ENCODE measurements around the gene RNF157. TPM values are rescaled to one million over a fixed set of nuclear protein-coding genes. Genes with fewer than 3 reads are reported as not detected.

The RNF157 gene
- total and polyA plus RNA-seq, 2 of the 13 experiments (the other 11 are each of a cell fraction or from before 2014, with no cell fraction given) = 0.44 to 1.5 TPM

DNA sequence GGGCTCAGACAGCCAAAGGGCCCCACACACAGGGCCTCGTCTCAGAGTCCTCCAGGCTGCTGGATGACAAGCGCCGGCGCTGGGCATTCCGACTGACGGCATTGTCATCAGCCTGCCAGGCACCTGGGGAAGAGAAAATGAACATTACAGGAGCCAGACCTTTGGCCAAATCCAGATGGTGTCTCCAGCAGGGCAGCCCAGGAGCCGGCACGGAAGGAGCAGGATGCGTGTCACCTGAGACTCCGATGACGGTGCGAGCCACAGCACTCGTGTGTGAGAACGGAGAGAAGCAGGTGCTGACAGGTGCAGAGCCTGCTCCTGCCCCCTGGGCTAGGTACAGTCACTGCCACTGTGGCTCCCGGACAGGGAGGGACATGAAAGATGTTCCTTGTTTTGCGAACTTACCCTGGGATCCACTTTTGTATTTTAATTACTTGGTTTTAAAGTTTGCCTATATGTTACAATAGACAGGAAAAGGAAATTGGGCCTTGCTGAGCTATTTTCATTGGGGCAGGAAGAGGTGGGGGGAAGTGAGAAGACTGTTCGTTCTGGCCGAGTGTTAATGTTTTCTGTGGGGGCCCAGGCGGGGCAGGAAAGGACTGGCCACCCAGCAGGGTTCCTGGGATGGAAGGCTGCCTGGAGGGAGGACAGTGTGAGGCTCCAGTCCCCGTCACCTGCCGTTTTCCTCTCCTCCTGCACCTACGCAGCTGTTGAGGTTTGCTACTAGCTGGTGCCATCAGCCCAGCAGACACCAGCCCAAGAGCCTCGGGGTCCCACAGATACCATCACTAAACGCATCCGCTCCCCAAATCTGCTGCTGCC is 94.9 kb downstream of the RNF157 start:
- H3K9me3 ChIP-seq (ENCODE audit: low read length) = no peaks in the 10 kb centered on the region
- no peaks in the 10 kb centered on the region for H3K79me2 ChIP-seq (ENCODE audit: insufficient read depth, low read length)
- H3K9ac ChIP-seq (ENCODE audit: insufficient read depth, low read depth, low read length) = no peak overlapping the region
- peaks cover 3 to 31% of the 10 kb centered on the region in 2 experiments for H3K27me3 ChIP-seq (ENCODE audit: control insufficient read depth in 1 of 2, insufficient read depth in 2 of 2, low read length in 2 of 2)
- no peaks in the 10 kb centered on the region for H4K20me1 ChIP-seq (ENCODE audit: insufficient read depth, low read length)
- in situ Hi-C loops (cut with HindIII; ENCODE audit: extremely low pct_ligation_motif_present, low pct_unique_long_range_greater_than_20kb) = no loop called here
- TF ChIP-seq ZBTB1 (CRISPR knock-in tag; IDR thresholded peaks at IDR 0.05; ENCODE audit: borderline replicate concordance) = no peak
- 0 out of 2 replicates have a peak, but pooled peaks have one; percentile 17 for TF ChIP-seq NRL (CRISPR knock-in tag; IDR thresholded peaks at IDR 0.05; ENCODE audit: borderline replicate concordance)
- ATAC-seq = no peak
- intact Hi-C loops (cut with micrococcal nuclease; ENCODE audit: unreplicated experiment) = no loop called here
- WGBS (ENCODE audit: low lambda C conversion rate) = 68% methylated on average over 22 of the region's 25 CpGs
- no peak overlapping the region for H3K4me3 ChIP-seq (replicated peaks in 1 of 3; ENCODE audit: insufficient read depth in 1 of 3, low read depth in 2 of 3, low read length in 3 of 3)
- no peak overlapping the region for H2AFZ ChIP-seq (ENCODE audit: low read length)
- H3K4me1 ChIP-seq (ENCODE audit: insufficient read depth, low read length) = peaks cover 50% of the 10 kb centered on the region
- DNase-seq (ENCODE audit: low spot score) = no peak
- H3K4me2 ChIP-seq (ENCODE audit: low read depth, low read length) = no peak overlapping the region
- no peak overlapping the region for H3K27ac ChIP-seq (ENCODE audit: extremely low read length, insufficient read depth, low read length)
- POLR2A ChIA-PET = interaction anchor here (1.2 kb wide), 1 partner anchor 22 kb away, joined by 3 read pairs; no protein-coding TSS in a partner anchor
- BruUV-seq (replicated peaks) = no TSS peak
- CTCF ChIA-PET (ENCODE audit: low intra/inter-chr PET ratio, low total read pairs) = interaction anchor here (3.7 kb wide), 1 partner anchor 24 kb away, joined by 50 read pairs; no protein-coding TSS in a partner anchor
- no peak for FAIRE-seq
- H3K36me3 ChIP-seq (replicated peaks in 1 of 2; ENCODE audit: control insufficient read depth in 1 of 2, insufficient read depth in 2 of 2, low read length in 2 of 2) = no peaks in the 10 kb centered on the region

DNA sequence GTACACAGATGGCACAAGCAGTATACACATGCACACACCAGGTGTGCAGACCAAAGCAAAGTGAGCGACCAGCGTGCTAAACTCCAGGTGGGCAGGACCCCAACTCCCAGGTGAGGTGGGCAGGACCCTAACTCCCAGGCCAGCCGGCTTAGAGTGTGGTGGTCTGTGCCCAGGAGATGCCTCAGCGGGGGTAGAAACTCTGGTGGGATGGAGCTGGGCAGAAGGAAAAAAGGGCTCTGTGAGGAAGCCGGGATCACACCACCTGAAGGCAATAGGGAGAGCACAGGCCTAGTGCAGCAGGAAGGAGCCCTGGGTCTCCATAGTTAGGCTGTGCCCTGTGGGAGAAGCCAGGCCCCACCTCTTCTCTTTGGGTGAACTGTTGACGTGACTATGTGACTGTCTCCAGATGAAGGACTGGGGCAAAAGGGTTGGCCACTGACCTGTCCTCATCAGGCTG is 97.7 kb downstream of the RNF157 start:
- intact Hi-C loops (cut with micrococcal nuclease; ENCODE audit: unreplicated experiment) (no loop called here), in situ Hi-C loops (cut with HindIII; ENCODE audit: extremely low pct_ligation_motif_present, low pct_unique_long_range_greater_than_20kb) (no loop called here)
- FAIRE-seq (no peak), ATAC-seq (no peak), DNase-seq (ENCODE audit: low spot score) (no peak)
- Histone ChIP-seq H3K9ac (ENCODE audit: insufficient read depth, low read depth, low read length) (no peak overlapping the region), H2AFZ (ENCODE audit: low read length) (no peak overlapping the region), H4K20me1 (ENCODE audit: insufficient read depth, low read length) (no peaks in the 10 kb centered on the region), H3K79me2 (ENCODE audit: insufficient read depth, low read length) (no peaks in the 10 kb centered on the region), H3K4me1 (ENCODE audit: insufficient read depth, low read length) (peaks cover 74% of the 10 kb centered on the region), H3K4me2 (ENCODE audit: low read depth, low read length) (no peak overlapping the region; the same call in 1 of the 2 replicates), H3K27me3 (ENCODE audit: control insufficient read depth in 1 of 2, insufficient read depth in 2 of 2, low read length in 2 of 2) (peaks cover 3 to 31% of the 10 kb centered on the region in 2 experiments), H3K9me3 (ENCODE audit: low read length) (no peaks in the 10 kb centered on the region), H3K4me3 (replicated peaks in 1 of 3; ENCODE audit: insufficient read depth in 1 of 3, low read depth in 2 of 3, low read length in 3 of 3) (no peak overlapping the region), H3K27ac (ENCODE audit: extremely low read length, insufficient read depth, low read length) (no peak overlapping the region), H3K36me3 (replicated peaks in 1 of 2; ENCODE audit: control insufficient read depth in 1 of 2, insufficient read depth in 2 of 2, low read length in 2 of 2) (no peaks in the 10 kb centered on the region)
- BruUV-seq (replicated peaks) = no TSS peak
- CTCF ChIA-PET (ENCODE audit: low intra/inter-chr PET ratio, low total read pairs) = no interaction called here
- WGBS (ENCODE audit: low lambda C conversion rate) = 70% methylated on average over 6 of the region's 6 CpGs
- POLR2A ChIA-PET = interaction anchor here (0.6 to 1.9 kb wide), 3 partner anchors 9 to 33 kb away, joined by 3 to 11 read pairs (median 3); no protein-coding TSS in a partner anchor
- TF ChIP-seq, protein P1, sequence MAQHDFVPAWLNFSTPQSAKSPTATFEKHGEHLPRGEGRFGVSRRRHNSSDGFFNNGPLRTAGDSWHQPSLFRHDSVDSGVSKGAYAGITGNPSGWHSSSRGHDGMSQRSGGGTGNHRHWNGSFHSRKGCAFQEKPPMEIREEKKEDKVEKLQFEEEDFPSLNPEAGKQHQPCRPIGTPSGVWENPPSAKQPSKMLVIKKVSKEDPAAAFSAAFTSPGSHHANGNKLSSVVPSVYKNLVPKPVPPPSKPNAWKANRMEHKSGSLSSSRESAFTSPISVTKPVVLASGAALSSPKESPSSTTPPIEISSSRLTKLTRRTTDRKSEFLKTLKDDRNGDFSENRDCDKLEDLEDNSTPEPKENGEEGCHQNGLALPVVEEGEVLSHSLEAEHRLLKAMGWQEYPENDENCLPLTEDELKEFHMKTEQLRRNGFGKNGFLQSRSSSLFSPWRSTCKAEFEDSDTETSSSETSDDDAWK (CRISPR knock-in tag; IDR thresholded peaks at IDR 0.05) = no peak
- no peak for TF ChIP-seq YEATS2 (CRISPR knock-in tag; IDR thresholded peaks at IDR 0.05; ENCODE audit: borderline replicate concordance)
- TF ChIP-seq DMAP1 (CRISPR knock-in tag; IDR thresholded peaks at IDR 0.05) = no peak
- TF ChIP-seq ZSCAN22 (CRISPR knock-in tag; IDR thresholded peaks at IDR 0.05) = no peak
- no peak for TF ChIP-seq THAP11 (CRISPR knock-in tag; IDR thresholded peaks at IDR 0.05)
- TF ChIP-seq ONECUT2 (CRISPR knock-in tag; IDR thresholded peaks at IDR 0.05) = no peak
- TF ChIP-seq HCFC1 (IDR thresholded peaks at IDR 0.05; ENCODE audit: low read depth, low read length) = no peak
- TF ChIP-seq, protein P2, sequence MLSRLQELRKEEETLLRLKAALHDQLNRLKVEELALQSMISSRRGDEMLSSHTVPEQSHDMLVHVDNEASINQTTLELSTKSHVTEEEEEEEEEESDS (CRISPR knock-in tag; IDR thresholded peaks at IDR 0.05; ENCODE audit: borderline replicate concordance) = no peak
- TF ChIP-seq, protein P3, sequence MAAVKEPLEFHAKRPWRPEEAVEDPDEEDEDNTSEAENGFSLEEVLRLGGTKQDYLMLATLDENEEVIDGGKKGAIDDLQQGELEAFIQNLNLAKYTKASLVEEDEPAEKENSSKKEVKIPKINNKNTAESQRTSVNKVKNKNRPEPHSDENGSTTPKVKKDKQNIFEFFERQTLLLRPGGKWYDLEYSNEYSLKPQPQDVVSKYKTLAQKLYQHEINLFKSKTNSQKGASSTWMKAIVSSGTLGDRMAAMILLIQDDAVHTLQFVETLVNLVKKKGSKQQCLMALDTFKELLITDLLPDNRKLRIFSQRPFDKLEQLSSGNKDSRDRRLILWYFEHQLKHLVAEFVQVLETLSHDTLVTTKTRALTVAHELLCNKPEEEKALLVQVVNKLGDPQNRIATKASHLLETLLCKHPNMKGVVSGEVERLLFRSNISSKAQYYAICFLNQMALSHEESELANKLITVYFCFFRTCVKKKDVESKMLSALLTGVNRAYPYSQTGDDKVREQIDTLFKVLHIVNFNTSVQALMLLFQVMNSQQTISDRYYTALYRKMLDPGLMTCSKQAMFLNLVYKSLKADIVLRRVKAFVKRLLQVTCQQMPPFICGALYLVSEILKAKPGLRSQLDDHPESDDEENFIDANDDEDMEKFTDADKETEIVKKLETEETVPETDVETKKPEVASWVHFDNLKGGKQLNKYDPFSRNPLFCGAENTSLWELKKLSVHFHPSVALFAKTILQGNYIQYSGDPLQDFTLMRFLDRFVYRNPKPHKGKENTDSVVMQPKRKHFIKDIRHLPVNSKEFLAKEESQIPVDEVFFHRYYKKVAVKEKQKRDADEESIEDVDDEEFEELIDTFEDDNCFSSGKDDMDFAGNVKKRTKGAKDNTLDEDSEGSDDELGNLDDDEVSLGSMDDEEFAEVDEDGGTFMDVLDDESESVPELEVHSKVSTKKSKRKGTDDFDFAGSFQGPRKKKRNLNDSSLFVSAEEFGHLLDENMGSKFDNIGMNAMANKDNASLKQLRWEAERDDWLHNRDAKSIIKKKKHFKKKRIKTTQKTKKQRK (IDR thresholded peaks at IDR 0.05; ENCODE audit: low read length) = no peak
- no peak for TF ChIP-seq EHMT2 (IDR thresholded peaks at IDR 0.05; ENCODE audit: borderline replicate concordance, low read depth, low read length)
